Measurements from ENCODE around the gene PAGE2B. TPM values are rescaled to one million over a fixed set of nuclear protein-coding genes. Genes with fewer than 3 reads are reported as not detected.
"Not testable (repeated sequence)": the region's sequence is repeated elsewhere in the genome, so short reads cannot be mapped to it uniquely, and the experiment has no call there.

Gene PAGE2B
- total and polyA plus RNA-seq, 10 of the 15 experiments (the other 5 are each of a cell fraction or from before 2014, with no cell fraction given): 0.22 to 0.65 (median 0.32) TPM; not detected in 7

GRCh38 chrX:55116589-55116988 lies 41.8 kb downstream of the PAGE2B start:
- H3K27me3 ChIP-seq (replicated peaks in 1 of 2; ENCODE audit: control insufficient read depth in 2 of 2, insufficient read depth in 2 of 2, low read length in 1 of 2); H2AFZ ChIP-seq (ENCODE audit: control insufficient read depth, low read depth, low read length); POLR2A ChIA-PET; H3K79me2 ChIP-seq (ENCODE audit: control insufficient read depth, insufficient read depth, low read length); ATAC-seq; H3K4me3 ChIP-seq; H3K4me1 ChIP-seq (ENCODE audit: control insufficient read depth, insufficient read depth, low read length); H3K4me2 ChIP-seq (ENCODE audit: control insufficient read depth, insufficient read depth); RAD21 ChIA-PET (ENCODE audit: unreplicated experiment); BruUV-seq (replicated peaks); SMC1A ChIA-PET (ENCODE audit: uncharacterized antibody, unreplicated experiment); H3K27ac ChIP-seq (ENCODE audit: control insufficient read depth, insufficient read depth); FAIRE-seq; intact Hi-C loops (cut with micrococcal nuclease; ENCODE audit: unreplicated experiment); CTCF ChIA-PET; H3K9ac ChIP-seq (ENCODE audit: control insufficient read depth, insufficient read depth, low read length); H4K20me1 ChIP-seq (ENCODE audit: control insufficient read depth, insufficient read depth); in situ Hi-C loops (cut with MboI); H3K9me3 ChIP-seq (replicated peaks; ENCODE audit: control insufficient read depth, insufficient read depth, low read length); DNase-seq (ENCODE audit: low read depth, low spot score); H3K36me3 ChIP-seq (ENCODE audit: control insufficient read depth in 2 of 2, insufficient read depth in 2 of 2, low read length in 1 of 2): not testable (repeated sequence)
- WGBS (ENCODE audit: insufficient coverage, insufficient replicate concordance, low lambda C conversion rate, missing lambda C conversion rate): 8% methylated on average over 7 of the region's 7 CpGs

DNA sequence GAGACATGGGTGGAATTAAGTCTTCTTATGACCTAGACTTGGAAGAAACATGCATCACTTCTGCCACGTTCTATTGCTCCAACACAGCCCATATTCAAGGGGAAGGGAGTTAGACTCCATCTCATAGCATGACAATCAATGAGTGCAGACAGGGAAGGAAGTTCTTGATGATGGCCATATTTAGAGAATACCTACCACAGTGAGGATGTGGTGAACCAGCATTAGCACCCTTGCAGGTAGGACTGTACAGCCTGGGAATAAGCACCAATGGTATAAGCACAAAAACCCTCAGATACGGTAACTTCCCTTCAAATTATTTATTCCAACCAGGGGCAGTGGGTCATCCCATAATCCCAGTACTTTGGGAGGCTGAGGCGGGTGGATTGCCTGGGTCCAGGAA lies 43.7 kb downstream of the PAGE2B start:
- ATAC-seq: no peak
- no peaks in the 10 kb centered on the region for H4K20me1 ChIP-seq (ENCODE audit: control insufficient read depth, insufficient read depth)
- H3K9ac ChIP-seq (ENCODE audit: control insufficient read depth, insufficient read depth, low read length): no peak overlapping the region
- H3K4me2 ChIP-seq (ENCODE audit: control insufficient read depth, insufficient read depth): no peak overlapping the region
- in situ Hi-C loops (cut with MboI) (no loop called here), intact Hi-C loops (cut with micrococcal nuclease; ENCODE audit: unreplicated experiment) (no loop called here)
- ChIA-PET POLR2A (no interaction called here), RAD21 (ENCODE audit: unreplicated experiment) (no interaction called here), SMC1A (ENCODE audit: uncharacterized antibody, unreplicated experiment) (no interaction called here), CTCF (no interaction called here)
- H3K36me3 ChIP-seq (ENCODE audit: control insufficient read depth in 2 of 2, insufficient read depth in 2 of 2, low read length in 1 of 2): no peaks in the 10 kb centered on the region
- no peak overlapping the region for H3K4me3 ChIP-seq
- no peaks in the 10 kb centered on the region for H3K79me2 ChIP-seq (ENCODE audit: control insufficient read depth, insufficient read depth, low read length)
- H3K27ac ChIP-seq (ENCODE audit: control insufficient read depth, insufficient read depth): no peak overlapping the region
- H2AFZ ChIP-seq (ENCODE audit: control insufficient read depth, low read depth, low read length): no peak overlapping the region
- FAIRE-seq: no peak
- H3K27me3 ChIP-seq (replicated peaks in 1 of 2; ENCODE audit: control insufficient read depth in 2 of 2, insufficient read depth in 2 of 2, low read length in 1 of 2): no peaks in the 10 kb centered on the region; a peak in 2 of 4 replicates
- H3K9me3 ChIP-seq (replicated peaks; ENCODE audit: control insufficient read depth, insufficient read depth, low read length): no peaks in the 10 kb centered on the region
- DNase-seq (ENCODE audit: low read depth, low spot score): no peak
- no peaks in the 10 kb centered on the region for H3K4me1 ChIP-seq (ENCODE audit: control insufficient read depth, insufficient read depth, low read length)
- no TSS peak for BruUV-seq (replicated peaks)
- TF ChIP-seq GABPA (IDR thresholded peaks at IDR 0.05; ENCODE audit: low read depth) (no peak), NR2C2 (IDR thresholded peaks at IDR 0.05; ENCODE audit: borderline replicate concordance, control insufficient read depth, insufficient read length, low read depth) (no peak), TARDBP (IDR thresholded peaks at IDR 0.05; ENCODE audit: borderline replicate concordance) (no peak)
- WGBS (ENCODE audit: insufficient coverage, insufficient replicate concordance, low lambda C conversion rate, missing lambda C conversion rate): 31% methylated on average over 3 of the region's 3 CpGs

Data from GM12878 (cell line).